Memory B cell (primary cell): ENCODE data around the gene ANO3.
"Not testable (repeated sequence)": the region's sequence is repeated elsewhere in the genome, so short reads cannot be mapped to it uniquely, and the experiment has no call there.

ENCODE experiments used
- ATAC-seq: fragments of 150-1000 bp; cut with Tn5 transposase; 2 replicates; pipeline ENCODE4 v1.10.0; 2021; ENCODE audit warnings: low read depth, mild to moderate bottlenecking, moderate library complexity
- DNase-seq, 2 donors: peaks; one replicate each; pipeline ENCODE4 v3.0.0; 2022; ENCODE audit warnings: low spot score in 2 of 2
- H3K27ac Mint-ChIP-seq: one replicate; pipeline ENCODE4 v1.8.0; 2022; ENCODE audit warnings: mild to moderate bottlenecking, moderate library complexity, mixed read lengths
- H3K27me3 Mint-ChIP-seq: one replicate; pipeline ENCODE4 v1.8.0; 2022; ENCODE audit warnings: mixed read lengths
- H3K36me3 Mint-ChIP-seq: one replicate; pipeline ENCODE4 v1.8.0; 2022; ENCODE audit warnings: mild to moderate bottlenecking, mixed read lengths
- H3K4me1 Mint-ChIP-seq: one replicate; pipeline ENCODE4 v1.8.0; 2022; ENCODE audit warnings: mixed read lengths
- H3K4me3 Mint-ChIP-seq: one replicate; pipeline ENCODE4 v1.8.0; 2022; ENCODE audit warnings: mild to moderate bottlenecking, moderate library complexity, mixed read lengths
- H3K9me3 Mint-ChIP-seq: one replicate; pipeline ENCODE4 v1.8.0; 2022; ENCODE audit warnings: mixed read lengths

Gene ANO3

GRCh38 chr11:26620282-26621045 is 288.5 kb downstream of the ANO3 start:
- Mint-ChIP-seq H3K4me1 (no peaks in the 10 kb centered on the region), H3K36me3 (no peaks in the 10 kb centered on the region), H3K4me3 (no peak overlapping the region), H3K27me3 (no peaks in the 10 kb centered on the region), H3K27ac (no peak overlapping the region), H3K9me3 (peaks cover 2% of the 10 kb centered on the region)
- ATAC-seq (no peak), DNase-seq (no peak)

- DNase-seq (no peak), ATAC-seq (no peak)
- Mint-ChIP-seq H3K9me3 (peaks cover 2% of the 10 kb centered on the region), H3K4me3 (no peak overlapping the region), H3K27ac (no peak overlapping the region), H3K27me3 (no peaks in the 10 kb centered on the region), H3K4me1 (no peaks in the 10 kb centered on the region), H3K36me3 (no peaks in the 10 kb centered on the region)
Measured at GRCh38 chr11:26621132-26621531, 289.2 kb downstream of the ANO3 start.

GRCh38 chr11:26622181-26622580 is 290.3 kb downstream of the ANO3 start:
- H3K27ac Mint-ChIP-seq, result no peak overlapping the region
- no peaks in the 10 kb centered on the region for H3K27me3 Mint-ChIP-seq
- no peaks in the 10 kb centered on the region for H3K4me1 Mint-ChIP-seq
- ATAC-seq (no peak), DNase-seq (no peak)
- no peak overlapping the region for H3K4me3 Mint-ChIP-seq
- no peaks in the 10 kb centered on the region for H3K36me3 Mint-ChIP-seq
- H3K9me3 Mint-ChIP-seq, result peaks cover 2% of the 10 kb centered on the region

DNA sequence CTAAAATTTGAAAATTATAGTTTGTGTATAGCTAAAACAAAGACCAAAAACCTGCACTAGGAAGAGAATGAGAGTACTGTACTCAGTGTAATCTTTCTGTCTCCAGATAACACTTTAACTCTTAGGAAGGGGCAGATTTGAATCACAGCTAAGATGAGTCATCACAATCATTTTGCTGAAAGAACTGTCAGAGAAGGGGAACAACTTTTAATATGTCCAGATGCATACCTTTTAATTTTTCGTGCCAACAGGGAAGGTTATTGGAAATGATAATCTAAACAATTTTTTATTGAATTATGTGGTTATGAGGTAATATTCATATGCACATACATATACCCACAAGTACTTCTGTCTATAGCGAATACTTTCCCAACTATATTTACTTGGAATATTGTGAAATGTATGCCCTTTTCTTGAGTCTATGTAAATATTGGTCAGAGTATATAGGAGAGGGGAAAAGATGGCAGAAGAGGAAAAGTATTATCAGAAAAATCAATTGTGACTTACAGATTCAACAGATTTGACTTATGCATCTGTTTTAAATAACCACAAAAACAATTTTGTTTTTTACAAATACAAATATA is 291.2 kb downstream of the ANO3 start:
- Mint-ChIP-seq H3K27ac (no peak overlapping the region), H3K36me3 (no peaks in the 10 kb centered on the region), H3K4me1 (no peaks in the 10 kb centered on the region), H3K4me3 (no peak overlapping the region), H3K27me3 (no peaks in the 10 kb centered on the region), H3K9me3 (peaks cover 2% of the 10 kb centered on the region)
- DNase-seq (no peak), ATAC-seq (no peak)

DNA sequence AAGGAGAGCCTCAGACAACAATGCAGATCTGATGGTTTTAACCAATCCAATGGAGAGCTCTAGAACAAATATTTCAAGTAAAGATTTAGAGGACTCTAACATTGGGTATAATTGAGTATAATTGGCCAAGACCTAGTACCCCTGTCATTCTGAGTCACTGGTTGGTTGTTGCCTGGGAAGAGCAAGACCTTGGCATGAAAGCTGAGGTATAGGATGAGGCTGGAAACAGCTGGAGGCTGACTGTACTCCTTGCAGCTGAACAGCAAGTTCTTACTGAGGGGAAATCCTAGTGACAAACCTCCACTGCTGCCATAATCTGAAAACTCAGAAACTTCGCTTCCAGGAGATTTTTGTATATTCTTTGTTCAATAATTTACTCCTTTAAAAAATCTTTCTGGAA is 294.4 kb downstream of the ANO3 start:
- peaks cover 2% of the 10 kb centered on the region for H3K9me3 Mint-ChIP-seq
- no peaks in the 10 kb centered on the region for H3K36me3 Mint-ChIP-seq
- DNase-seq, result no peak
- H3K27ac Mint-ChIP-seq, result no peak overlapping the region
- H3K27me3 Mint-ChIP-seq, result no peaks in the 10 kb centered on the region
- ATAC-seq, result no peak
- H3K4me1 Mint-ChIP-seq, result no peaks in the 10 kb centered on the region
- no peak overlapping the region for H3K4me3 Mint-ChIP-seq

DNA sequence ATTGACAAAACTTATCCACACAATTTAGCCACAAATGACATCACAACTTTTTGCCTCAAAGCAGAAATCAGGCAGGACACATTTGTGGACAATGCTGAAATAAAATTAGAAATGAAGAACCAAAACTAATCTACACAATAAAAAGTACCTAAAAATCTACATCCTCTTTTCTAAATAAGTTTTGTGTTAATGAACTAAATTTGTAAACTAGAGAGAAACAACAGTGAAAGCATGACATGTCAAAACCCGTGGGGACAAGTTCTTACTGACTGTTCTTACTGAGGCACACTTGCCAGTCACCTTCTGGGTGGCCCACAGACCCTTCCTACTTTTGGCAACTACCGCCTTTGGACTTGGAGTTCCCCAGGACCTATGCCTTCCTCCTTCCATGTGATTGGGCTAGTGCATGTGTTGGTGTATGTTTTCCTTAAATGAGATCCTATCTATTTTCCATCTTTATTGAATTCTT is 300.8 kb downstream of the ANO3 start:
- ATAC-seq (no peak), DNase-seq (no peak)
- no peak overlapping the region for H3K27ac Mint-ChIP-seq
- H3K9me3 Mint-ChIP-seq, result no peaks in the 10 kb centered on the region
- no peaks in the 10 kb centered on the region for H3K4me1 Mint-ChIP-seq
- no peaks in the 10 kb centered on the region for H3K36me3 Mint-ChIP-seq
- no peaks in the 10 kb centered on the region for H3K27me3 Mint-ChIP-seq
- no peak overlapping the region for H3K4me3 Mint-ChIP-seq

DNA sequence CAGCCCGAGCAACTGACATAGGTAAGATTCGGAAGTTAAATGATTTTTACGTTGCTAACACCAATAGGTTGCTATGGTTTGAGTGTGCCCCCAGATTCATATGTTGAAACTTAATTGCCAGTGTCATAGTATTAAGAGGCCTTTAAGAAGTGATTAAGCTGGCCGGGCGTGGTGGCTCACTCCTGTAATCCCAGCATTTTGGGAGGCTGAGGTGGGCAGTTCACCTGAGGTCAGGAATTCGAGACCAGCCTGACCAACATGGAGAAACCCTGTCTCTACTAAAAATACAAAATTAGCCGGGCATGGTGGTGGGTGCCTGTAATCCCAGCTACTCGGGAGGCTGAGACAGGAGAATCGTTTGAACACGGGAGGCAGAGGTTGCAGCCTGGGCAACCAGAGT is 311.4 kb downstream of the ANO3 start:
- H3K27ac Mint-ChIP-seq, H3K27me3 Mint-ChIP-seq, H3K4me3 Mint-ChIP-seq, H3K4me1 Mint-ChIP-seq, ATAC-seq, H3K36me3 Mint-ChIP-seq, H3K9me3 Mint-ChIP-seq, DNase-seq: not testable (repeated sequence)

- H3K4me3 Mint-ChIP-seq, result no peak overlapping the region
- H3K4me1 Mint-ChIP-seq, result no peaks in the 10 kb centered on the region
- no peak overlapping the region for H3K27ac Mint-ChIP-seq
- no peaks in the 10 kb centered on the region for H3K27me3 Mint-ChIP-seq
- DNase-seq, result peak in 1 of 2 donors; percentile 10
- H3K36me3 Mint-ChIP-seq, result no peaks in the 10 kb centered on the region
- peaks cover 1% of the 10 kb centered on the region for H3K9me3 Mint-ChIP-seq
- no peak for ATAC-seq
Measured at GRCh38 chr11:26649884-26650283, 318.0 kb downstream of the ANO3 start.

GRCh38 chr11:26651916-26652315 is 320.0 kb downstream of the ANO3 start:
- no peak overlapping the region for H3K27ac Mint-ChIP-seq
- no peak overlapping the region for H3K4me3 Mint-ChIP-seq
- H3K9me3 Mint-ChIP-seq, result peaks cover 1% of the 10 kb centered on the region
- no peak for DNase-seq
- no peaks in the 10 kb centered on the region for H3K27me3 Mint-ChIP-seq
- no peaks in the 10 kb centered on the region for H3K4me1 Mint-ChIP-seq
- no peaks in the 10 kb centered on the region for H3K36me3 Mint-ChIP-seq
- no peak for ATAC-seq

DNA sequence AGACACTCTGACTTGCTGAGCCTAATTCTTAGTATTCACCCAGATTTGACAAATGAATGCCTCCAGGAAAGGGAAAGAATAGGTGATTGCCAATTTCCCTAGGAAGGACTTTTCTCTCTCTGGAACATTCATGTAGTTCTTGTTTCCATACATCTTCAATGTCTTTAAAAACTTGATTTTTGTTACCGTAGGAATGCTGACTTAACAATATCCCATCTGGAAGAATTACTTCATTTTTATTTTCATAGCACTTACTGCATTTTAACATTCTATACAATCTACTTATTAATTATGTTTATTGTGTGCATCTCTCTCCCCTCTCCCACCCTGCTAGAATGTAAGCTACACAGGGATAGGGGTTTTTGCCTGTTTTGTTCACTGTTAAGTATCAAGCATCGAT is 323.4 kb downstream of the ANO3 start:
- H3K9me3 Mint-ChIP-seq, result no peaks in the 10 kb centered on the region
- no peaks in the 10 kb centered on the region for H3K4me1 Mint-ChIP-seq
- ATAC-seq (no peak), DNase-seq (no peak)
- H3K36me3 Mint-ChIP-seq, result no peaks in the 10 kb centered on the region
- H3K27me3 Mint-ChIP-seq, result no peaks in the 10 kb centered on the region
- H3K4me3 Mint-ChIP-seq, result no peak overlapping the region
- H3K27ac Mint-ChIP-seq, result no peak overlapping the region

- H3K4me3 Mint-ChIP-seq, result no peak overlapping the region
- H3K4me1 Mint-ChIP-seq, result no peaks in the 10 kb centered on the region
- no peak overlapping the region for H3K27ac Mint-ChIP-seq
- no peaks in the 10 kb centered on the region for H3K36me3 Mint-ChIP-seq
- DNase-seq (no peak), ATAC-seq (no peak)
- no peaks in the 10 kb centered on the region for H3K27me3 Mint-ChIP-seq
- no peaks in the 10 kb centered on the region for H3K9me3 Mint-ChIP-seq
Measured at GRCh38 chr11:26662916-26663315, 331.0 kb downstream of the ANO3 start.

- DNase-seq (no peak), ATAC-seq (no peak)
- no peaks in the 10 kb centered on the region for H3K36me3 Mint-ChIP-seq
- H3K4me3 Mint-ChIP-seq, result no peak overlapping the region
- no peaks in the 10 kb centered on the region for H3K4me1 Mint-ChIP-seq
- H3K9me3 Mint-ChIP-seq, result no peaks in the 10 kb centered on the region
- H3K27me3 Mint-ChIP-seq, result no peaks in the 10 kb centered on the region
- H3K27ac Mint-ChIP-seq, result no peak overlapping the region
Measured at GRCh38 chr11:26665036-26665435, 333.1 kb downstream of the ANO3 start.

DNA sequence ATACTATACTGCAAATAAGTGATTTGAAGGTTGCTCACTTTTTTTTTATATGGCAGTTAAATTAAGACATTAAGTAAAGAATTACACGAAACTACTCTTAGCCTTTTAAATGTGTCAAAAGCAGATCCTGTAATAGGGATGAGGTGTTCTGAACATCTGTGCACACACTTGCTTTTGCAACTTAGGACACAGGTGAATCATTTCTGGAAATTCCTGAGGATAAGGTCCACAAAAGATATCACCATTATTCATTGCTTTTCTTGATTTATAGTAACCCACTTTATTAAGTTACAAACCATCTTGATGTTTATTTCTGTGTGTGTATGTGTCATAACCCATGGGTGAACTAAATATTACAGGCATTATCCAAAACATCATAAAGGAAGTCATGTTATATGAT is 334.0 kb downstream of the ANO3 start:
- Mint-ChIP-seq H3K27ac (no peak overlapping the region), H3K4me3 (no peak overlapping the region), H3K27me3 (no peaks in the 10 kb centered on the region), H3K9me3 (no peaks in the 10 kb centered on the region), H3K4me1 (no peaks in the 10 kb centered on the region), H3K36me3 (no peaks in the 10 kb centered on the region)
- no peak for DNase-seq
- ATAC-seq, result no peak

- Mint-ChIP-seq H3K27me3 (no peaks in the 10 kb centered on the region), H3K4me1 (peaks cover 2% of the 10 kb centered on the region), H3K9me3 (peaks cover 1% of the 10 kb centered on the region), H3K27ac (no peak overlapping the region), H3K4me3 (no peak overlapping the region), H3K36me3 (no peaks in the 10 kb centered on the region)
- DNase-seq, result no peak
- ATAC-seq, result no peak
Measured at GRCh38 chr11:26675233-26675928, 343.5 kb downstream of the ANO3 start.
